HepG2 (cell line): ENCODE data around the gene ZNF385B. TPM values are rescaled to one million over a fixed set of nuclear protein-coding genes. Genes with fewer than 3 reads are reported as not detected.

ENCODE experiments used
- ATAC-seq: fragments of 200-7000 bp; cut with Tn5 transposase; 3 replicates; pipeline ENCODE4 v1.9.1; 2020; ENCODE audit warnings: mild to moderate bottlenecking, moderate library complexity
- BruUV-seq: library from RNA; stranded (reverse); fragments of 400-500 nt; replicated peaks from 2 replicates; lab custom pipeline; 2021; lab: Mats Ljungman, UMichigan
- CTCF ChIA-PET: fragments of 300-600 bp; formaldehyde crosslinking; extraction: SDS; loops from one replicate; lab custom pipeline; 2021; ENCODE audit warnings: low total read pairs, inconsistent platforms, low intra/inter-chr PET ratio; lab: Yijun Ruan, JAX
- POLR2A ChIA-PET: fragments of 350-600 bp; sonication (Branson Sonifier 250); formaldehyde crosslinking; loops from one replicate; lab custom pipeline; 2020; ENCODE audit warnings: antibody characterized with exemption, inconsistent platforms; lab: Yijun Ruan, JAX
- DNase-seq: peaks from one replicate; pipeline ENCODE4 v3.0.0-alpha.2; 2015; ENCODE audit warnings: low spot score
- FAIRE-seq: peaks from 3 replicates; lab custom pipeline; 2011; peaks lifted over from hg19 to GRCh38; lab: Jason Lieb, UNC
- H2AFZ ChIP-seq: one replicate; pipeline ENCODE4 v1.6.1; 2011; ENCODE audit warnings: low read length, inconsistent platforms
- H3K27ac ChIP-seq: fragments of 300-600 bp; 3 replicates; pipeline ENCODE4 v1.8.0; 2011; ENCODE audit warnings: mixed run types, mild to moderate bottlenecking, mixed read lengths, low read length, inconsistent platforms; ENCODE audit not compliant: insufficient read depth; ENCODE audit errors: extremely low read length
- H3K27me3 ChIP-seq, 2 experiments: fragments of 200-600 bp in 1 of 2; 2 replicates in 1 of 2; 3 replicates in 1 of 2; pipeline versions ENCODE4 v1.6.0 to v1.8.0; 2011; ENCODE audit warnings: low read length in 2 of 2, mild to moderate bottlenecking in 2 of 2, moderate library complexity in 2 of 2, inconsistent platforms in 1 of 2; ENCODE audit not compliant: insufficient read depth in 2 of 2, control insufficient read depth in 1 of 2
- H3K36me3 ChIP-seq, 2 experiments: fragments of 200-600 bp in 1 of 2; replicated peaks in 1 of 2; 2 replicates in 1 of 2; 3 replicates in 1 of 2; pipeline versions ENCODE4 v1.5.1 to v1.8.0; 2011; ENCODE audit warnings: low read length in 2 of 2, inconsistent platforms in 1 of 2; ENCODE audit not compliant: insufficient read depth in 2 of 2, control insufficient read depth in 1 of 2
- H3K4me1 ChIP-seq: 2 replicates; pipeline ENCODE4 v1.5.1; 2012; ENCODE audit warnings: low read length, inconsistent platforms; ENCODE audit not compliant: insufficient read depth
- H3K4me2 ChIP-seq: 2 replicates; pipeline ENCODE4 v1.6.0; 2011; ENCODE audit warnings: low read depth, low read length, inconsistent platforms
- H3K4me3 ChIP-seq, 3 experiments: fragments of 200-600 bp in 1 of 3; sonication (generic), shearing (Covaris generic) in 1 of 3; replicated peaks in 1 of 3; 2 replicates each; pipeline ENCODE4 v1.5.1; 2011 to 2016; ENCODE audit warnings: low read length in 3 of 3, inconsistent platforms in 2 of 3, low read depth in 2 of 3, mild to moderate bottlenecking in 2 of 3, control low read depth in 1 of 3, mixed read lengths in 1 of 3; ENCODE audit not compliant: insufficient read depth in 1 of 3
- H3K79me2 ChIP-seq: one replicate; pipeline ENCODE4 v1.6.1; 2011; ENCODE audit warnings: low read length, inconsistent platforms; ENCODE audit not compliant: insufficient read depth
- H3K9ac ChIP-seq: 2 replicates; pipeline ENCODE4 v1.6.0; 2011; ENCODE audit warnings: mild to moderate bottlenecking, low read depth, low read length, inconsistent platforms; ENCODE audit not compliant: insufficient read depth
- H3K9me3 ChIP-seq: 2 replicates; pipeline ENCODE4 v1.5.1; 2012; ENCODE audit warnings: mild to moderate bottlenecking, low read length
- H4K20me1 ChIP-seq: 2 replicates; pipeline ENCODE4 v1.6.0; 2011; ENCODE audit warnings: inconsistent platforms, mild to moderate bottlenecking, low read length, moderate library complexity; ENCODE audit not compliant: insufficient read depth
- FOSL1 ChIP-seq: sonication (generic); formaldehyde crosslinking; IDR thresholded peaks from 2 replicates; pipeline ENCODE4 v1.9.0; 2021; ENCODE audit warnings: missing genetic modification reagents, borderline replicate concordance
- IKZF4 ChIP-seq: sonication (generic); formaldehyde crosslinking; IDR thresholded peaks from 2 replicates; pipeline ENCODE4 v1.5.1; 2020; ENCODE audit warnings: borderline replicate concordance, mild to moderate bottlenecking, low read depth, missing genetic modification reagents; ENCODE audit errors: not compliant biosample characterization
- KLF13 ChIP-seq: sonication (generic); formaldehyde crosslinking; IDR thresholded peaks from 2 replicates; pipeline ENCODE4 v1.4.0; 2020; ENCODE audit warnings: mild to moderate bottlenecking, missing genetic modification reagents
- NFYC ChIP-seq: IDR thresholded peaks from 2 replicates; pipeline ENCODE4 v1.6.1; 2016; ENCODE audit warnings: missing genetic modification reagents, missing compliant biosample characterization
- NR2F6 ChIP-seq, 2 experiments: IDR thresholded peaks; 2 replicates each; pipeline ENCODE4 v1.6.1; 2016; ENCODE audit warnings: antibody characterized with exemption in 1 of 2, mild to moderate bottlenecking in 1 of 2
- ZBTB14 ChIP-seq: sonication (generic); formaldehyde crosslinking; IDR thresholded peaks from 2 replicates; pipeline ENCODE4 v1.4.0; 2020; ENCODE audit warnings: missing genetic modification reagents
- ZFP37 ChIP-seq: sonication (generic); formaldehyde crosslinking; IDR thresholded peaks from 2 replicates; pipeline ENCODE4 v1.4.0; 2020; ENCODE audit warnings: missing genetic modification reagents, borderline replicate concordance
- ZNF235 ChIP-seq: sonication (generic); formaldehyde crosslinking; IDR thresholded peaks from 2 replicates; pipeline ENCODE4 v1.8.1; 2023; ENCODE audit warnings: mild to moderate bottlenecking, missing genetic modification reagents, borderline replicate concordance
- ZNF512B ChIP-seq: sonication (generic); formaldehyde crosslinking; IDR thresholded peaks from 2 replicates; pipeline ENCODE4 v1.5.1; 2020; ENCODE audit warnings: missing genetic modification reagents, mild to moderate bottlenecking, borderline replicate concordance
- WGBS: methylation state at CpG from one replicate; pipeline ENCODE4 v1.1.6; 2017; ENCODE audit warnings: low lambda C conversion rate; 5-methylcytosine and 5-hydroxymethylcytosine counted together
- in situ Hi-C: cut with HindIII; loops from 2 replicates; pipeline ENCODE4 v1.10.0; 2017; ENCODE audit warnings: low pct_unique_long_range_greater_than_20kb; ENCODE audit not compliant: extremely low pct_ligation_motif_present
- intact Hi-C: fragments of 100-400 bp; cut with micrococcal nuclease; formaldehyde crosslinking; loops from one replicate; pipeline ENCODE4 v1.10.0; 2022; ENCODE audit not compliant: unreplicated experiment
- polyA plus RNA-seq, 8 experiments: library from polyadenylated mRNA; depleted of rRNA in 3 of 8; stranded (reverse) in 7 of 8; unstranded in 1 of 8; fragments of >200 nt; fragmentation: Illumina TruSeq in 4 of 8; extraction: Trizol in 4 of 8; gene quantifications; 2 replicates each; pipeline versions ENCODE4 v1.2.1 to v1.2.3, GENCODE V29; 2011 to 2016; ENCODE audit warnings: low read depth in 4 of 8, missing spikeins in 1 of 8, mixed read lengths in 1 of 8; ENCODE audit not compliant: insufficient read depth in 1 of 8
- total RNA-seq, 5 experiments: library from RNA; depleted of rRNA; stranded (reverse); fragments of >200 nt; fragmentation: Illumina TruSeq; extraction: Trizol; gene quantifications; 2 replicates each; pipeline ENCODE4 v1.2.3, GENCODE V29; 2016; ENCODE audit warnings: low read depth in 1 of 5

The ZNF385B gene
- total and polyA plus RNA-seq, 2 of the 13 experiments (the other 11 are each of a cell fraction or from before 2014, with no cell fraction given), result 3.3 to 6.7 TPM

- no TSS peak for BruUV-seq
- intact Hi-C loops, result no loop called here
- ChIA-PET CTCF (no interaction called here), POLR2A (no interaction called here)
- Histone ChIP-seq H3K79me2 (no peaks in the 10 kb centered on the region), H3K27me3 (no peaks in the 10 kb centered on the region), H3K9ac (no peak overlapping the region), H3K27ac (no peak overlapping the region), H3K4me3 (no peak overlapping the region), H2AFZ (no peak overlapping the region), H3K36me3 (no peaks in the 10 kb centered on the region), H3K9me3 (no peaks in the 10 kb centered on the region), H3K4me1 (peaks cover 32% of the 10 kb centered on the region), H3K4me2 (no peak overlapping the region), H4K20me1 (no peaks in the 10 kb centered on the region)
- DNase-seq, result no peak
- in situ Hi-C loops, result loop anchor here (10.0 kb wide), 1 partner anchor 160 kb away; no protein-coding TSS in a partner anchor
- no peak for ATAC-seq
- 0 out of 2 replicates have a peak, but pooled peaks have one; percentile 23 for TF ChIP-seq NR2F6 (IDR thresholded peaks at IDR 0.05)
- no peak for TF ChIP-seq NR2F6 (CRISPR knock-in tag; IDR thresholded peaks at IDR 0.05)
- TF ChIP-seq FOSL1 (CRISPR knock-in tag), result no peak
- TF ChIP-seq ZFP37, result no peak
- no peak for FAIRE-seq
Measured at GRCh38 chr2:179584760-179585159, 276.7 kb downstream of the ZNF385B start.

GRCh38 chr2:179581605-179582004 is 279.8 kb downstream of the ZNF385B start:
- Histone ChIP-seq H3K4me3 (no peak overlapping the region), H3K9ac (no peak overlapping the region), H3K4me2 (no peak overlapping the region), H3K4me1 (peaks cover 56% of the 10 kb centered on the region), H3K27me3 (no peaks in the 10 kb centered on the region), H4K20me1 (no peaks in the 10 kb centered on the region), H3K36me3 (no peaks in the 10 kb centered on the region), H3K27ac (no peak overlapping the region), H2AFZ (no peak overlapping the region), H3K79me2 (no peaks in the 10 kb centered on the region), H3K9me3 (no peaks in the 10 kb centered on the region)
- ATAC-seq, result no peak
- FAIRE-seq, result no peak
- in situ Hi-C loops (loop anchor here (10.0 kb wide), 1 partner anchor 157 kb away; no protein-coding TSS in a partner anchor), intact Hi-C loops (no loop called here)
- no peak for DNase-seq
- CTCF ChIA-PET, result no interaction called here
- POLR2A ChIA-PET, result interaction anchor here (3.0 to 3.9 kb wide), 2 partner anchors 23 to 38 kb away, joined by 19 to 25 read pairs; no protein-coding TSS in a partner anchor
- WGBS, result 92% methylated on average over 1 of the region's 1 CpG
- BruUV-seq, result no TSS peak
- TF ChIP-seq ZNF512B (CRISPR knock-in tag), result no peak
- TF ChIP-seq KLF13, result no peak
- no peak for TF ChIP-seq IKZF4 (CRISPR knock-in tag)
- TF ChIP-seq ZBTB14, result no peak
- TF ChIP-seq ZNF235 (CRISPR knock-in tag), result no peak
- TF ChIP-seq NFYC (CRISPR knock-in tag), result peak; percentile 72
